ENCODE results near the gene TRIM8.

The TRIM8 gene

DNA sequence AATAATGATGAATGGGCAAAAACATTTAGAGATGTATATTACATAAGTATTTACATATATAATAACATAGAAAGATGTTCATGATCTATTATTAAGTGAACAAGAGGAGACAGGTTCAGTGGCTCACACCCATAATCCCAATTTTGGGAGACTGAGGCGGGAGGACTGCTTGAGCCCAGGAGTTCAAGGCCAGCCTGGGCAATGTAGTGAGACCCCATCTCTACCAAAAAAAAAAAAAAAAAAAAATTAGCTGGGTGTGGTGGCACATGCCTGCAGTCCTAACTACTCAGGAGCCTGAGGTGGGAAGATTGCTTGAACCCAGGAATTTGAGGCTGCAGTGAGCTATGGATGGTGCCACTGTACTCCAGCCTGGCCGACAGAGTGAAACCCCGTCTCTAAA lies 57.5 kb downstream of the TRIM8 start:
- ATAC-seq (ENCODE audit: low read depth) (no peak), DNase-seq (ENCODE audit: low spot score) (no peak)
- no peaks in the 10 kb centered on the region for H3K27me3 ChIP-seq (ENCODE audit: insufficient read depth, poor library complexity, severe bottlenecking)
- TF ChIP-seq CTCF (IDR thresholded peaks at IDR 0.05; ENCODE audit: poor library complexity, severe bottlenecking), result no peak
- peaks cover 41% of the 10 kb centered on the region for H3K36me3 ChIP-seq (ENCODE audit: low read depth)
- H3K4me3 ChIP-seq (ENCODE audit: severe bottlenecking), result no peak overlapping the region
- peaks cover 5% of the 10 kb centered on the region for H3K4me1 ChIP-seq (ENCODE audit: insufficient read depth, poor library complexity, severe bottlenecking)
- H3K9me3 ChIP-seq (ENCODE audit: severe bottlenecking), result no peaks in the 10 kb centered on the region
- H3K27ac ChIP-seq (ENCODE audit: poor library complexity, severe bottlenecking), result no peak overlapping the region

DNA sequence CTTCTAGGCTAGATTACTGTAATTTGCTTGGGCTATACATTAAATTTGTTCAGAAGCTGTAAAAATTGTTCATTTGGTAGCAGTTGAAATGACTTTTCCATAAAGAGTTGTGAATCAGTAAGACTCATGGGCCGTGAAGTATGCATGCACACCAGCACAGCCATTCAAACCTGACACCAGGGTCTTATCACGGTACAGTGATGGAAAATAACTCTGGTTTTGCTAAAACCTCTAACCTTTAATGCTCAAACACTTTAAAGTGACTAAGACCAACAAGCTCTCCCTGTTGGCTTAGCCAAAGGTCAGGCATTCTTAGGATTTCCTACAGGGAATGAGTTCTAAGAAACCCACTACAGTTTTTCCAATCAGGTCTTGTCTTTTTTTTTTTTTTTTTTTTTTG lies 58.5 kb downstream of the TRIM8 start:
- Histone ChIP-seq H3K27ac (ENCODE audit: poor library complexity, severe bottlenecking) (no peak overlapping the region), H3K4me1 (ENCODE audit: insufficient read depth, poor library complexity, severe bottlenecking) (peaks cover 5% of the 10 kb centered on the region), H3K27me3 (ENCODE audit: insufficient read depth, poor library complexity, severe bottlenecking) (no peaks in the 10 kb centered on the region), H3K4me3 (ENCODE audit: severe bottlenecking) (no peak overlapping the region), H3K36me3 (ENCODE audit: low read depth) (peaks cover 31% of the 10 kb centered on the region), H3K9me3 (ENCODE audit: severe bottlenecking) (no peaks in the 10 kb centered on the region)
- DNase-seq (ENCODE audit: low spot score) (no peak), ATAC-seq (ENCODE audit: low read depth) (no peak)
- TF ChIP-seq CTCF (IDR thresholded peaks at IDR 0.05; ENCODE audit: poor library complexity, severe bottlenecking), result no peak

DNA sequence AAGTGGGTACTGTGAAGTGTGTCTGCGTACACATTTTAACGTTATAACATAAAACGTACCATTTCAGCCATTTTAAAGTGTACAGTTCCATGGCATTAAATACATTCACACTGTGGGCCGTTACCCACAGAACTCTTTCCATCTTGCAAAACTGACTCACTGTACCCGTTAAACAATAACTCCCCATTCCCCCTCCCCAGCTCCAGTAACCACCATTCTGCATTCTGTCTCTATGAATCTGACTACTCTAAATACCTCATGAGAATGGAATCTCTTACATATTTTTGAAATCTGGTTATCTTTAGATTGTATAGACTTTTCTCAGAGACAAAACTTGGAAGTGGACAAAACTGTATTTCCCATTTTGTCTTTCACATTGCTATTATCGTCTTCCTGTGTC lies 60.6 kb downstream of the TRIM8 start:
- no peak for TF ChIP-seq CTCF (IDR thresholded peaks at IDR 0.05; ENCODE audit: poor library complexity, severe bottlenecking)
- ATAC-seq (ENCODE audit: low read depth) (peak; percentile 31; the same call in 1 of the 3 replicates), DNase-seq (ENCODE audit: low spot score) (no peak)
- no peak overlapping the region for H3K4me3 ChIP-seq (ENCODE audit: severe bottlenecking)
- peaks cover 15% of the 10 kb centered on the region for H3K36me3 ChIP-seq (ENCODE audit: low read depth)
- H3K27me3 ChIP-seq (ENCODE audit: insufficient read depth, poor library complexity, severe bottlenecking), result no peaks in the 10 kb centered on the region
- H3K27ac ChIP-seq (ENCODE audit: poor library complexity, severe bottlenecking), result no peak overlapping the region
- peaks cover 5% of the 10 kb centered on the region for H3K4me1 ChIP-seq (ENCODE audit: insufficient read depth, poor library complexity, severe bottlenecking)
- no peaks in the 10 kb centered on the region for H3K9me3 ChIP-seq (ENCODE audit: severe bottlenecking)

GRCh38 chr10:102705531-102705930 lies 61.3 kb downstream of the TRIM8 start:
- TF ChIP-seq CTCF (IDR thresholded peaks at IDR 0.05; ENCODE audit: poor library complexity, severe bottlenecking), result no peak

More at GRCh38 chr10:102705531-102705930, 61.3 kb downstream of the TRIM8 start:
- Histone ChIP-seq H3K4me3 (ENCODE audit: severe bottlenecking) (no peak overlapping the region), H3K27me3 (ENCODE audit: insufficient read depth, poor library complexity, severe bottlenecking) (no peaks in the 10 kb centered on the region), H3K9me3 (ENCODE audit: severe bottlenecking) (no peaks in the 10 kb centered on the region), H3K27ac (ENCODE audit: poor library complexity, severe bottlenecking) (no peak overlapping the region), H3K4me1 (ENCODE audit: insufficient read depth, poor library complexity, severe bottlenecking) (peaks cover 8% of the 10 kb centered on the region), H3K36me3 (ENCODE audit: low read depth) (peaks cover 15% of the 10 kb centered on the region)
- ATAC-seq (ENCODE audit: low read depth), result no peak
- no peak for DNase-seq (ENCODE audit: low spot score)
